Panc1 (cell line): Measurements from ENCODE around the gene USPL1. TPM values are rescaled to one million over a fixed set of nuclear protein-coding genes. Genes with fewer than 3 reads are reported as not detected.

ENCODE experiments used
- ATAC-seq: fragments of 200-7000 bp; cut with Tn5 transposase; 2 replicates; pipeline ENCODE4 v1.9.1; 2020; ENCODE audit warnings: mild to moderate bottlenecking, moderate library complexity
- BruUV-seq: library from RNA; stranded (reverse); fragments of 400-500 nt; replicated peaks from 2 replicates; lab custom pipeline; 2021; lab: Mats Ljungman, UMichigan
- CTCF ChIA-PET: fragments of 300-600 bp; sonication (Branson Sonifier 250); formaldehyde crosslinking; loops from one replicate; lab custom pipeline; 2022; ENCODE audit warnings: antibody characterized with exemption; lab: Charles Lee
- POLR2A ChIA-PET: fragments of 300-600 bp; sonication (Branson Sonifier 250); formaldehyde crosslinking; loops from one replicate; lab custom pipeline; 2022; ENCODE audit warnings: antibody characterized with exemption; lab: Charles Lee
- DNase-seq: peaks from one replicate; pipeline ENCODE4 v3.0.0-alpha.2; 2010; ENCODE audit warnings: low read depth, low spot score
- H3K27ac ChIP-seq: 2 replicates; pipeline ENCODE4 v1.5.1; 2011; ENCODE audit warnings: mild to moderate bottlenecking, low read length, inconsistent platforms
- H3K27me3 ChIP-seq: fragments of 200-500 bp; sonication (Bioruptor generic); 2 replicates; pipeline ENCODE4 v1.6.0; 2014; ENCODE audit warnings: low read length, inconsistent platforms; ENCODE audit not compliant: control insufficient read depth, insufficient read depth
- H3K36me3 ChIP-seq: fragments of 200-500 bp; sonication (Bioruptor generic); 2 replicates; pipeline ENCODE4 v1.5.1; 2014; ENCODE audit warnings: inconsistent platforms, mild to moderate bottlenecking, low read length, moderate library complexity; ENCODE audit not compliant: control insufficient read depth, insufficient read depth
- H3K4me1 ChIP-seq: 2 replicates; pipeline ENCODE4 v1.5.1; 2011; ENCODE audit warnings: inconsistent platforms, mild to moderate bottlenecking, low read length, moderate library complexity; ENCODE audit not compliant: control insufficient read depth, insufficient read depth
- H3K4me3 ChIP-seq, 2 experiments: 2 replicates each; pipeline ENCODE4 v1.5.1; 2011 to 2012; ENCODE audit warnings: low read depth in 2 of 2, low read length in 2 of 2, mild to moderate bottlenecking in 2 of 2, inconsistent platforms in 1 of 2, moderate library complexity in 1 of 2
- H3K9me3 ChIP-seq: fragments of 200-500 bp; sonication (Bioruptor generic); 2 replicates; pipeline ENCODE4 v1.5.1; 2014; ENCODE audit warnings: low read depth, mild to moderate bottlenecking, inconsistent platforms, low read length, moderate library complexity; ENCODE audit not compliant: control insufficient read depth, insufficient read depth
- CTCF ChIP-seq: fragments of 450-650 bp; IDR thresholded peaks from 2 replicates; pipeline ENCODE4 v1.5.1; 2017; ENCODE audit warnings: mild to moderate bottlenecking
- POLR2AphosphoS5 ChIP-seq: IDR thresholded peaks from 2 replicates; pipeline ENCODE4 v1.6.1; 2012; ENCODE audit warnings: mild to moderate bottlenecking, low read depth, low read length, moderate library complexity
- SIN3A ChIP-seq: IDR thresholded peaks from 2 replicates; pipeline ENCODE4 v1.6.1; 2012; ENCODE audit warnings: low read depth, mild to moderate bottlenecking, low read length, moderate library complexity, borderline replicate concordance; ENCODE audit not compliant: insufficient read depth
- TCF7L2 ChIP-seq: IDR thresholded peaks from 2 replicates; pipeline ENCODE4 v1.6.1; 2011; ENCODE audit warnings: mild to moderate bottlenecking, low read depth, low read length, inconsistent platforms
- in situ Hi-C: cut with HindIII; loops from 2 replicates; pipeline ENCODE4 v1.10.0; 2016; ENCODE audit warnings: low sequenced_read_pairs, low pct_unique_long_range_greater_than_20kb
- intact Hi-C: fragments of 100-400 bp; cut with micrococcal nuclease; formaldehyde crosslinking; loops from one replicate; pipeline ENCODE4 v1.10.0; 2022; ENCODE audit not compliant: unreplicated experiment
- total RNA-seq: library from RNA; stranded (reverse); gene quantifications from one replicate; pipeline ENCODE4 v1.2.1, GENCODE V29; 2021; ENCODE audit not compliant: unreplicated experiment
- TF ChIP-seq, protein P1 (sequence below), 2 experiments: IDR thresholded peaks; 2 replicates each; pipeline ENCODE4 v1.6.1; 2011 to 2012; ENCODE audit warnings: low read depth in 2 of 2, control low read depth in 1 of 2, low read length in 1 of 2, mild to moderate bottlenecking in 1 of 2, moderate library complexity in 1 of 2; ENCODE audit not compliant: insufficient read depth in 1 of 2

USPL1 gene
- total RNA-seq, 1 experiment from 2014 or later, result 19.5 TPM

DNA sequence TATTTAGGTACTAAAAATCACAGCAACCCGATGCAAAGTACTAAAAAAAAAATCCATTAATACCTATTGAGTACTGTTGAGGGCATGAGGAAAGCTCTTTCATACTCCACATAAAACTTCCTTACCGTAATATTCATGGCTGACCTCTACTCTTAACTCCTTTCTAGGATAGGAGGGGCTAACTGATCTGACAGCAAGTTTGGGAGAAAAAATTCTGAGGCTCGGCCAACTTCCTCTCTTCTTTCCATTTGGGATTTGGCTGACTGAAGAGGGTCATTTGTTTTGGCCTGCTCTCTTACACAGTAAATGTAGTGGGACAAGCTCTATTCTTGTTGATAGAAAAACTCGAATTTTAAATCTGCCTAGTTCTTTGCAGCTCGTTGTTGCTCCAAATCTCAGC, 9.4 kb upstream of the USPL1 start:
- Histone ChIP-seq H3K36me3 (no peaks in the 10 kb centered on the region), H3K27ac (no peak overlapping the region), H3K4me3 (no peak overlapping the region), H3K27me3 (no peaks in the 10 kb centered on the region), H3K9me3 (no peaks in the 10 kb centered on the region), H3K4me1 (no peaks in the 10 kb centered on the region)
- CTCF ChIA-PET, result no interaction called here
- no peak for ATAC-seq
- in situ Hi-C loops (no loop called here), intact Hi-C loops (no loop called here)
- BruUV-seq, result no TSS peak
- TF ChIP-seq TCF7L2 (no peak), CTCF (no peak), POLR2AphosphoS5 (no peak), SIN3A (no peak)
- TF ChIP-seq, protein P1, sequence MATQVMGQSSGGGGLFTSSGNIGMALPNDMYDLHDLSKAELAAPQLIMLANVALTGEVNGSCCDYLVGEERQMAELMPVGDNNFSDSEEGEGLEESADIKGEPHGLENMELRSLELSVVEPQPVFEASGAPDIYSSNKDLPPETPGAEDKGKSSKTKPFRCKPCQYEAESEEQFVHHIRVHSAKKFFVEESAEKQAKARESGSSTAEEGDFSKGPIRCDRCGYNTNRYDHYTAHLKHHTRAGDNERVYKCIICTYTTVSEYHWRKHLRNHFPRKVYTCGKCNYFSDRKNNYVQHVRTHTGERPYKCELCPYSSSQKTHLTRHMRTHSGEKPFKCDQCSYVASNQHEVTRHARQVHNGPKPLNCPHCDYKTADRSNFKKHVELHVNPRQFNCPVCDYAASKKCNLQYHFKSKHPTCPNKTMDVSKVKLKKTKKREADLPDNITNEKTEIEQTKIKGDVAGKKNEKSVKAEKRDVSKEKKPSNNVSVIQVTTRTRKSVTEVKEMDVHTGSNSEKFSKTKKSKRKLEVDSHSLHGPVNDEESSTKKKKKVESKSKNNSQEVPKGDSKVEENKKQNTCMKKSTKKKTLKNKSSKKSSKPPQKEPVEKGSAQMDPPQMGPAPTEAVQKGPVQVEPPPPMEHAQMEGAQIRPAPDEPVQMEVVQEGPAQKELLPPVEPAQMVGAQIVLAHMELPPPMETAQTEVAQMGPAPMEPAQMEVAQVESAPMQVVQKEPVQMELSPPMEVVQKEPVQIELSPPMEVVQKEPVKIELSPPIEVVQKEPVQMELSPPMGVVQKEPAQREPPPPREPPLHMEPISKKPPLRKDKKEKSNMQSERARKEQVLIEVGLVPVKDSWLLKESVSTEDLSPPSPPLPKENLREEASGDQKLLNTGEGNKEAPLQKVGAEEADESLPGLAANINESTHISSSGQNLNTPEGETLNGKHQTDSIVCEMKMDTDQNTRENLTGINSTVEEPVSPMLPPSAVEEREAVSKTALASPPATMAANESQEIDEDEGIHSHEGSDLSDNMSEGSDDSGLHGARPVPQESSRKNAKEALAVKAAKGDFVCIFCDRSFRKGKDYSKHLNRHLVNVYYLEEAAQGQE (IDR thresholded peaks at IDR 0.05; ENCODE audit: insufficient read depth in 1 of 2, low read depth in 2 of 2, low read length in 1 of 2), result no peak
- no peak for DNase-seq
- POLR2A ChIA-PET, result interaction anchor here (0.6 kb wide), 1 partner anchor 16 kb away, joined by 3 read pairs; no protein-coding TSS in a partner anchor

DNA sequence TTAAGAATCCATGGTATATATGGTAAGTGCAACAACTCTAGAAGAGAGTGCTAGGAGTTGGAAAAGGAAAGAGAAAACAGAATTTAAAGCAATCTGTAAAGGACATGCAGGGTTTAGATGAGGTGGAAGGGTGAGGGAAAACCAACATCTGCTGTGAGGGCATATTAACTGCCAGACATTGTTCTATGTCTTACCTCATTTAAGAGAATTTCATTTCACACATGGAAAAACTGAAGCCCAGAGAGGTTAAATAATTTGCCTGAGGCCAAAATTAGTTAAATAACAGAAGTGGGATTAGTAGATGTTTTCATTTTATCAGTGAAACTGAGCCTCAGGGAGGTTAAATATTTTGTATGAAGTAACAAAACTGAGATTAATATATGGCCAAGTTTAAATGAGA, 7.4 kb upstream of the USPL1 start:
- no peak overlapping the region for H3K27ac ChIP-seq
- TF ChIP-seq SIN3A (no peak), TCF7L2 (no peak), CTCF (no peak), POLR2AphosphoS5 (no peak)
- TF ChIP-seq, protein P1 (IDR thresholded peaks at IDR 0.05; ENCODE audit: insufficient read depth in 1 of 2, low read depth in 2 of 2, low read length in 1 of 2), result no peak
- H3K9me3 ChIP-seq, result no peaks in the 10 kb centered on the region
- intact Hi-C loops, result loop anchor here (10.0 kb wide), 1 partner anchor 146 kb away; the partner anchor contains the start of gene HMGB1
- no peaks in the 10 kb centered on the region for H3K27me3 ChIP-seq
- ChIA-PET POLR2A (no interaction called here), CTCF (no interaction called here)
- no peak for ATAC-seq
- in situ Hi-C loops, result no loop called here
- H3K36me3 ChIP-seq, result no peaks in the 10 kb centered on the region
- no peak for DNase-seq
- H3K4me1 ChIP-seq, result 0 out of 2 replicates have a peak, but pooled peaks cover under 1% of the 10 kb centered on the region
- BruUV-seq, result no TSS peak
- H3K4me3 ChIP-seq, result no peak overlapping the region
